Measurements from ENCODE around the gene SLC27A2.

The SLC27A2 gene

DNA sequence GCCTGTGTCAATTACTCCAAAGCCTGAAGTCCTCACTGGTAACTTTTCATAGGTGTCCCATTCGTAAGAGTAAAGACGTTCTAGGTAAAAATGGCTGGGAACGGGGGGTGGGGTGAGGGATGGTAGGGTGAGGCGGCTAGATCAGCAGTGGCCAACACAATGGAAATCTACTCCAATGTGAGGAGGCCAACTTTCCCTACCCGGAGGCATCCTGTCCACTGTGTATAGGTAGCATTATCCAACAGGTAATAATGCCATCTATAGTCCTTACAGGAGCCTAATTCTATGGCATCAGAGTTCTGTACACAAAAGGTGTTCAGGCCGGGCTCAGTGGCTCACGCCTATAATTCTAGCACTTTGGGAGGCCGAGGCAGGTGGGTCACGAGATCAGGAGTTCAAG is 54.4 kb downstream of the SLC27A2 start:
- DNase-seq = no peak

DNA sequence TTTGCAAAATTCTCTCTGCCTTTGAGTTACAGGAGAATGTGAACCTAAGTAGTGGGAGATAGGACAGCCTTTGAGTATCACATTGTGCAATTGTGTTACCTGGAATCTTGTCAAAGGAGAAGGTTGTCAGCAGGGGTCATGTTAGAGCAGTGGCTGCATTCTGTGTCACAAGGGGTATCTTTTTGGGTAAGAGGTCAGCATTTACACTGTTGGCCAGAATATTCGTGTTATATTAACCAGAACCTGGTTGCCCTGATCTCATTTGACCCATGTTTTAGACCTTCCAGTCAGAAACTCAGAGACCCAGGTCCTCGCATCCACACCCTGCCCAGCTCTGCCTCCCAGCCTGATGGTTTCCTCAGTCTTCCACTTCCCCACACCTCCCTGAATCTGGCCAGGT is 56.3 kb downstream of the SLC27A2 start:
- no peak for DNase-seq

- DNase-seq = no peak
Observed at GRCh38 chr15:50241684-50242450, 59.9 kb downstream of the SLC27A2 start.

GRCh38 chr15:50244153-50244552 is 62.2 kb downstream of the SLC27A2 start:
- DNase-seq = no peak

- DNase-seq = no peak
Observed at GRCh38 chr15:50244959-50245624, 63.1 kb downstream of the SLC27A2 start.

GRCh38 chr15:50246631-50247030 is 64.6 kb downstream of the SLC27A2 start:
- no peak for DNase-seq

- DNase-seq = no peak
Observed at GRCh38 chr15:50247819-50248655, 66.0 kb downstream of the SLC27A2 start.

- DNase-seq = no peak
Observed at GRCh38 chr15:50248994-50249582, 67.1 kb downstream of the SLC27A2 start.

DNA sequence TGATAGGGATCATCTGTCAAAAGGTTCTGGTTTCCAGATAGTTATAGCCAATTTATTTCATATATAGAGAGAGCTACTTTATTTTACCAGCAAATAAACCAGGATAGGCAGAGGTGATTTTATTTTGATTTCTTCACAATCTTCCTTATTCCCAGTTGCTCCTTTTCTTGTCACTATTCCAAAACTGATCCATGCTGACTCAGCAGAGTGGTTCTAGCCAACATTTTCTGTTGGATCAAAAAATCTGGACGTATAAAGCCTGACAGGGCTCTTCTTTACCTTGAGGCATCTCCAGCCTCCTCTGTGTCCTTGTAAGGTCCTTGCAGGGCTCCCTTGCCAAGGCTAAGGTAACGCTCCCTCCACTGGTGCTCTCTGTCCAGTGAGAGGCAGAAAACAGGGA is 67.7 kb downstream of the SLC27A2 start:
- DNase-seq = no peak

GRCh38 chr15:50250760-50251394 is 68.9 kb downstream of the SLC27A2 start:
- DNase-seq = no peak

GRCh38 chr15:50251638-50252182 is 69.7 kb downstream of the SLC27A2 start:
- DNase-seq = no peak

GRCh38 chr15:50252556-50252955 is 70.6 kb downstream of the SLC27A2 start:
- no peak for DNase-seq

GRCh38 chr15:50256188-50257041 is 74.4 kb downstream of the SLC27A2 start:
- no peak for DNase-seq

DNA sequence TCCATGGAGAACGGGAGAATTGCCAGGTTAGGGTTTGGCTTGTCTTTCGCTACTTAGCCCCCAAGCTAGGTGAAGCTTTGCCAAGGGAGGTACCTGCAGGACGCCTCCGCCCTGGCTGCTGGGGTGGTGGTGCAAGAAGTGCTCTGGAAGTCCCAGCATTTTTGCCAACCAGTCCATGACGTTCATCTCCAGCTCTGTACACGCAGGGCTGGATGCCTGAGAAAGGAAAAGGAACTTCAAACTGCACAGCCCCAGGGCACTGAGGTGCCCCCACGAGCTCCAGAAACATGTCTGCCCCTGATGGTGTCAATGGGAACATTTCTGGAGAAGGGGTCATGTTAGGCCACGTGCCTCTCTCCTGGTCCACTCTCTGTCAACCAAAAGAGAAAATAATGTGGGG is 75.3 kb downstream of the SLC27A2 start:
- DNase-seq = no peak

DNA sequence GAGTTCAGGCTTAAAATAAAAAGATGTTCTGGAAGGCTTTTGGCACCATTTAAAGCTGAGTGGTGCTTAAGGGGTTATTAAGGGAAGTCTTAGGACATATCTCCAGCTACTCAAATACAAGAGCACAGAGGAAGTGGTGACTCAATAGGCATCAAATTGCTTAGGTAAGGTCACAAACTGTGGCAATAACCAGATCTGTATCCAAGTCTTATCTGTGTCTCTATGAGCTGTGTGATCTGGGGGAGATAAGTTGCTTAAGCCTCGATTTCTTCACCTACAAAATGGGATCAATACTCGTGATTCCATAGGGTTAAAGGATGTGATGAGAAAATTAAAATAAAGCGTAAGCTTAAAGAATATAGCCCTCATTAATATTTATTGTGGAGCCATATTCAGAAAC is 75.9 kb downstream of the SLC27A2 start:
- no peak for DNase-seq

GRCh38 chr15:50259276-50259675 is 77.3 kb downstream of the SLC27A2 start:
- no peak for DNase-seq

GRCh38 chr15:50260969-50261496 is 79.0 kb downstream of the SLC27A2 start:
- no peak for DNase-seq

DNA sequence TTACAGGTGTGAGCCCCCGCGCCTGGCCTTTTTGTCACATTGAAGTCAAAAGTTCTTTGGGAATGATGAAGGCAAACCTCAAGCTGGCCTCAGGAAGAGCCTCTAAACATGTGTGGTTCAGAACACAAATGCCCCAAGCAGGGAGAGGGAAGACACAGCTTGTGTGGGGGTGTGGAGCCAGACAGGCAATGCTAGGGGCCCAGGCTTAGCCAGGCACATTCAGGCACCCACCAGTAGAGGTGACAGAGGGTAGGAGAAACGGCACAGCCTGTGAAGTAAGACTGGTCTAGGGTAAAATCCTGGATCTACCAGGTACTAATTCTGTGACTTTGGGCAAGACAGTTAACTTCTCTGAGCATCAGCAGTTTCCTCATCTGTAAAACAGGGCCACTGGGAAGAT is 80.0 kb downstream of the SLC27A2 start:
- no peak for DNase-seq

GRCh38 chr15:50262533-50262932 is 80.5 kb downstream of the SLC27A2 start:
- no peak for DNase-seq

DNA sequence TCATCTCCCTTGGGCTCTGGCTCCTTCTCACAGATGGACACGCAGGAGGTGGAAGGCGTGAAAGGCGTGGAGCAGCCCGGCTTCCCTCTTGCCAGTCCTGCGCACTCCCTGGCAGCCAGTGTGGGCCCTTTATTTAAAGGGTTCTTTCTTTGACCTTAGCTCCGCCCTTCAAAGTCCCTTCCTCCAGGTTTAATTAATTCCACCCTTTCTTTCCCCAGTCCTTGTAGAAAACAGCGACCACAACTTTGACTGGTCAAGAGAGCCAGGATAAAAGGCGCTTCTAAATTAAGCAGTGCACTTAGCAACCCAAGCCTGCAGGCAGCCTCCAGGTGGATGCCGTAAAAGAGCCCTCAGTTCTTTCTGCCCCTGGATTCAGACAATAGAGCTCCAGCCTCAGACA is 83.6 kb downstream of the SLC27A2 start, which contains the start of gene HDC:
HDC (minus strand) TSS at position 107 of the 400 bp plus-strand sequence; CDS start at position 4, 103 bp downstream.
- DNase-seq = no peak
